MM.1S (cell line): Measurements from ENCODE around the gene ASB10.

Source experiments
- DNase-seq: peaks from one replicate; pipeline ENCODE4 v3.0.0-alpha.2; 2015
- H2AFZ ChIP-seq: fragments of 300-600 bp; sonication (generic); 2 replicates; pipeline ENCODE4 v1.6.0; 2016; ENCODE audit warnings: antibody characterized with exemption, low read length
- H3F3A ChIP-seq: fragments of 300-600 bp; sonication (generic); 2 replicates; pipeline ENCODE4 v1.6.1; 2016; ENCODE audit warnings: mild to moderate bottlenecking, antibody characterized with exemption, low read length, moderate library complexity, mixed read lengths; ENCODE audit not compliant: insufficient read depth
- H3K27ac ChIP-seq: fragments of 300-600 bp; sonication (generic); 2 replicates; pipeline ENCODE4 v1.5.1; 2016; ENCODE audit warnings: mild to moderate bottlenecking, low read length
- H3K27me3 ChIP-seq: fragments of 300-600 bp; sonication (generic); replicated peaks from 2 replicates; pipeline ENCODE4 v1.6.0; 2016; ENCODE audit warnings: low read length; ENCODE audit not compliant: insufficient read depth
- H3K36me3 ChIP-seq: fragments of 300-600 bp; sonication (generic); replicated peaks from 2 replicates; pipeline ENCODE4 v1.6.1; 2016; ENCODE audit warnings: mild to moderate bottlenecking, low read length, mixed read lengths; ENCODE audit not compliant: insufficient read depth
- H3K4me1 ChIP-seq: fragments of 300-600 bp; sonication (generic); 2 replicates; pipeline ENCODE4 v1.6.1; 2016; ENCODE audit warnings: low read length, mixed read lengths
- H3K4me2 ChIP-seq: fragments of 300-600 bp; sonication (generic); 2 replicates; pipeline ENCODE4 v1.6.0; 2016; ENCODE audit warnings: low read depth, low read length
- H3K4me3 ChIP-seq: fragments of 300-600 bp; sonication (generic); 2 replicates; pipeline ENCODE4 v1.5.1; 2016; ENCODE audit warnings: low read length, mixed read lengths
- H3K79me2 ChIP-seq: fragments of 300-600 bp; sonication (generic); 2 replicates; pipeline ENCODE4 v1.6.1; 2016; ENCODE audit warnings: mixed run types, low read length, mixed read lengths
- H3K9ac ChIP-seq: fragments of 300-600 bp; sonication (generic); 2 replicates; pipeline ENCODE4 v1.6.1; 2016; ENCODE audit warnings: low read length, mixed read lengths
- H3K9me2 ChIP-seq: fragments of 300-600 bp; sonication (generic); replicated peaks from 2 replicates; pipeline ENCODE4 v1.6.1; 2016; ENCODE audit warnings: mild to moderate bottlenecking, low read length, mixed read lengths; ENCODE audit not compliant: insufficient read depth
- H3K9me3 ChIP-seq: fragments of 300-600 bp; sonication (generic); replicated peaks from 2 replicates; pipeline ENCODE4 v1.6.1; 2016; ENCODE audit warnings: mild to moderate bottlenecking, low read length, mixed read lengths; ENCODE audit not compliant: insufficient read depth
- H4K20me1 ChIP-seq: fragments of 300-600 bp; sonication (generic); 2 replicates; pipeline ENCODE4 v1.6.1; 2016; ENCODE audit warnings: mild to moderate bottlenecking, low read length, moderate library complexity, mixed read lengths; ENCODE audit not compliant: insufficient read depth
- EZH2 ChIP-seq: fragments of 300-600 bp; sonication (generic); optimal IDR thresholded peaks from 2 replicates; pipeline ENCODE3; 2017; ENCODE audit warnings: low read depth, mild to moderate bottlenecking, antibody characterized with exemption, low read length, mixed read lengths
- EZH2phosphoT487 ChIP-seq: fragments of 300-600 bp; sonication (generic); IDR thresholded peaks from 2 replicates; pipeline ENCODE4 v1.6.1; 2018; ENCODE audit warnings: antibody characterized with exemption, low read length
- TF ChIP-seq, protein P1 (sequence below): fragments of 300-600 bp; sonication (generic); IDR thresholded peaks from 2 replicates; pipeline ENCODE4 v1.5.1; 2016; ENCODE audit warnings: antibody characterized with exemption, low read length, mixed read lengths

The ASB10 gene

DNA sequence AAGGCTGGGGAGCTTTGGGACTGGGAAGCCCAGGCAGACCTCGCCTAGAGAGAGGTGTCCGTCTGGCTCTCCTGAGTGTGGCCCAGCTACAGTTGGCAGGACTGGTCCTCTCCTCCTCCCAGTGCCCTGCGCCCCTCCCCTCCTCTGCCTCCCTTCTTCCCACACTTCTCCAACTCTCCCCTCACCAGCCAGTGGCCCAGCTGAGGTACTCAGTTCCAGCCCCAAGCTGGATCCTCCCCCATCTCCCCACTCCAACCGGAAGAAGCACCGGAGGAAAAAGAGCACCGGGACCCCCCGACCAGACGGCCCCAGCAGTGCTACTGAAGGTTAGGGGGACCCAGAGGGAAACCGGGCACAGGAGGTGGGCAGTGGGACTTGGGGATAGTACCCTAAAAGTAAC, 47.3 kb downstream of the ASB10 start:
- Histone ChIP-seq H3K4me1 (no peaks in the 10 kb centered on the region), H2AFZ (no peak overlapping the region), H3K27me3 (no peaks in the 10 kb centered on the region), H3K9ac (no peak overlapping the region), H3K4me3 (no peak overlapping the region), H3K9me3 (no peaks in the 10 kb centered on the region), H3K27ac (no peak overlapping the region), H3K36me3 (no peaks in the 10 kb centered on the region), H3K79me2 (no peaks in the 10 kb centered on the region), H3K4me2 (no peak overlapping the region), H3K9me2 (no peaks in the 10 kb centered on the region), H4K20me1 (no peaks in the 10 kb centered on the region), H3F3A (no peaks in the 10 kb centered on the region)
- no peak for DNase-seq
- TF ChIP-seq EZH2: no peak
- TF ChIP-seq, protein P1, sequence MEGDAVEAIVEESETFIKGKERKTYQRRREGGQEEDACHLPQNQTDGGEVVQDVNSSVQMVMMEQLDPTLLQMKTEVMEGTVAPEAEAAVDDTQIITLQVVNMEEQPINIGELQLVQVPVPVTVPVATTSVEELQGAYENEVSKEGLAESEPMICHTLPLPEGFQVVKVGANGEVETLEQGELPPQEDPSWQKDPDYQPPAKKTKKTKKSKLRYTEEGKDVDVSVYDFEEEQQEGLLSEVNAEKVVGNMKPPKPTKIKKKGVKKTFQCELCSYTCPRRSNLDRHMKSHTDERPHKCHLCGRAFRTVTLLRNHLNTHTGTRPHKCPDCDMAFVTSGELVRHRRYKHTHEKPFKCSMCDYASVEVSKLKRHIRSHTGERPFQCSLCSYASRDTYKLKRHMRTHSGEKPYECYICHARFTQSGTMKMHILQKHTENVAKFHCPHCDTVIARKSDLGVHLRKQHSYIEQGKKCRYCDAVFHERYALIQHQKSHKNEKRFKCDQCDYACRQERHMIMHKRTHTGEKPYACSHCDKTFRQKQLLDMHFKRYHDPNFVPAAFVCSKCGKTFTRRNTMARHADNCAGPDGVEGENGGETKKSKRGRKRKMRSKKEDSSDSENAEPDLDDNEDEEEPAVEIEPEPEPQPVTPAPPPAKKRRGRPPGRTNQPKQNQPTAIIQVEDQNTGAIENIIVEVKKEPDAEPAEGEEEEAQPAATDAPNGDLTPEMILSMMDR: no peak
- TF ChIP-seq EZH2phosphoT487: no peak

DNA sequence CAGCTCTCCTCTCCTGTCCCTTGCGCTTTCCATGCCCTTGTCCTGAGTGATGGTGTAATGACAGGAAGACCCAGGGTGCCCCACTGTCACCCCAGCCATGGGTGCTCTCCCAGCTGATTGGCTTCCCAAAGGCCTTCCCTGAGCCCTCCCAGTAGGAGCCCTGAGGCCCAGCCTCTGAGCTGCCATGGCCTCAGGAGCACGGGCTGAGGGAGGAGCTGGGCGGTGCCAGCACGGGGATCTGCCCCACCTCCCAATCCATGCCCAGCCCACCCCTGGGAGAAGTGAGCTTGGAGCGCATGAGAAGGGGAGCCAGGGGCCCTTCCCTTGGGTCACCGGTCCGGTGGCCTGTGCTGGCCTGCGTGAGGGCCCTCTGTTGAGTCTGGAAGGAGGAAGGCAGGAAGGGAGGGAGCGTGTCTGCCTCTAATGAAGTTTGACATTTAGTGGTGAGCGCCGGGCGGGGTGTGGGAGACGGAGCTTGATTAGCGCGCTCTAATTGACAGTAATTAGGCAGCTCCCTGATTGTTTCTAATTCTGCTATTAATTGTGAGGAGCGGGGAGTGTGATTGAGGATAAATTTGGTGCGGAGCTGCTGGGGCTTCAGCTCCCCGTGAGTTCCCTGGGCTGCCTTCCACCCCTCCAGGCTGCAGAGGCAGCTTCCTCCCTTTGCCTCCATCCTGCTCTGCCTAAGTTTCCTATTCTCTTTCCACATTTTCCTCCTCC, 47.8 kb downstream of the ASB10 start:
- Histone ChIP-seq H3K79me2 (no peaks in the 10 kb centered on the region), H3F3A (no peaks in the 10 kb centered on the region), H3K4me3 (no peak overlapping the region), H3K9me2 (no peaks in the 10 kb centered on the region), H3K9me3 (no peaks in the 10 kb centered on the region), H3K9ac (no peak overlapping the region), H3K27me3 (no peaks in the 10 kb centered on the region), H4K20me1 (no peaks in the 10 kb centered on the region), H3K27ac (no peak overlapping the region), H2AFZ (no peak overlapping the region), H3K36me3 (no peaks in the 10 kb centered on the region), H3K4me1 (no peaks in the 10 kb centered on the region), H3K4me2 (no peak overlapping the region)
- TF ChIP-seq EZH2 (no peak), EZH2phosphoT487 (no peak)
- TF ChIP-seq, protein P1: no peak
- no peak for DNase-seq

DNA sequence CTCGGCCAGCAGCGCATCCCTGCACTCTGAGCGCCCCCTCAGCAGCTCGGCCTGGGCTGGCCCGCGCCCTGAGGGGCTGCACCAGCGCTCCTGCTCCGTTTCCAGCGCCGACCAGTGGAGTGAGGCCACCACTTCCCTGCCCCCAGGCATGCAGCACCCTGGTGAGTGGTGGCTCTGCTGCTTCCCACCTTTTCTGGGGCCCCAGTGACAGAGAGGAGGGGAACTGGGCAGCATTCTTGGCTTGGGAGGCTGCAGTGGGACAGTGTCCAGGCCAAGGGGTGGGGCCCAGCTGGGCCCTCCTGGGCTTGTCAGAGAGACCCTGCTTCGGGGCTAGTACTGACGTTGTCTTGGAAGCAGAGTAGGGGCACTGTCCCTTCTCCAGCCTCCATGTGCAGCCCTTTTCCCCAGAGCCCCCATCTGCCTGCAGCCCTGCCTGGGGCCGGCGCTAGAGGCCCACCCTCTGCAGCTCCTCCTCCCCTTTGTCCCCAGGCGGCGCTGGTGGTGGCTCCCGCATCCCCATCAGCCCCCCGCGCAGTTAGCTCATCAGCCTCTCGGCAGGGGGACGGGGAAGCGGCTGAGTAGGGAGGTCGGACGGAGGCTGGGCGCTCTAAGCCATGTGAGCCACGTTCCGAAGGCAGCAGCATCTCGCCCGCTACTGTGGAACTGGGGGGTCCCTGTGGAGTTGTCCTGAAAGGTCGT, 48.7 kb downstream of the ASB10 start:
- DNase-seq: no peak
- Histone ChIP-seq H3K4me2 (no peak overlapping the region), H3K27ac (no peak overlapping the region), H3K9ac (no peak overlapping the region), H3K36me3 (no peaks in the 10 kb centered on the region), H3K9me3 (no peaks in the 10 kb centered on the region), H3K27me3 (no peaks in the 10 kb centered on the region), H3F3A (no peaks in the 10 kb centered on the region), H4K20me1 (no peaks in the 10 kb centered on the region), H3K4me1 (no peaks in the 10 kb centered on the region), H3K79me2 (no peaks in the 10 kb centered on the region), H3K9me2 (no peaks in the 10 kb centered on the region), H3K4me3 (no peak overlapping the region), H2AFZ (no peak overlapping the region)
- TF ChIP-seq EZH2phosphoT487 (no peak), EZH2 (no peak)
- TF ChIP-seq, protein P1: no peak
